ENCODE measurements around the gene ZBP1.

ZBP1 gene

GRCh38 chr20:57589728-57590484 is 30.3 kb downstream of the ZBP1 start:
- Histone ChIP-seq H3K9ac (ENCODE audit: insufficient read length) (no peak overlapping the region), H3K36me3 (ENCODE audit: insufficient read depth, low read length) (no peaks in the 10 kb centered on the region), H3K9me3 (ENCODE audit: low read depth, low read length) (no peaks in the 10 kb centered on the region), H3K27ac (no peak overlapping the region), H3K4me3 (no peak overlapping the region)
- TF ChIP-seq POLR2AphosphoS5 (IDR thresholded peaks at IDR 0.05; ENCODE audit: borderline replicate concordance, low read depth, low read length): no peak
- TF ChIP-seq EZH2 (IDR thresholded peaks at IDR 0.05): no peak
- TF ChIP-seq FOXP2 (optimal IDR thresholded peaks at IDR 0.05; ENCODE audit: control extremely low read depth, extremely low read length, insufficient read depth): no peak
- no peak for DNase-seq (ENCODE audit: low read depth, low spot score)

DNA sequence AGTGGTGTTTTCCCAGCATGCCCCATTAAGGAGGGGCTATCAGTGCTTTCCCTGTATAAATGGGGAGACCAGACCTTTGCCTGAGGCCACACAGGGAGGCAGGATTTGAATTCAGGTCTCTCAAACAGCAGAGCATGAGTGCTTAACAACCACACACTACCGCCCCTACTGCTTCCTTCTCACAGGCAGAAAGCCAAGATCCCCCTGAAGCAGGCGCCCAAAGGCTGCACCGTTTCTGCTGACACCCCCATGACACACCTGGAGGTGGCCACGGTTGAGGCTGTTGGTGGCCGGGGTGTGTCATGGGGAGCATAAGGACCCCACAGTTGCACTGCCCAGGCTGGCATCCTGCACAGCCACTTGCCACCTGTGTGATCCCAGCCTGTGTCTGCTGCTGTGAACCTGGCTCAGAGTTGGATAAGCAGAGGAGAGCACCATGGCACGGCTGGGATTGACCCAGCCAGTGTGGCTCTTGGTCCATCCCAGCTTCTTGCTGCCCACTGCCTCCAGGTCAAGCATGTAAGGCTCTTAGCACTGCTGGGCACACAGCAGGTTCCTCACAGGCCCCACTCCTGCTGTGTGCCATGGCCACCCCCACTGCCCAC is 31.0 kb downstream of the ZBP1 start:
- Histone ChIP-seq H3K9ac (ENCODE audit: insufficient read length) (no peak overlapping the region), H3K4me3 (no peak overlapping the region), H3K9me3 (ENCODE audit: low read depth, low read length) (no peaks in the 10 kb centered on the region), H3K27ac (no peak overlapping the region), H3K36me3 (ENCODE audit: insufficient read depth, low read length) (no peaks in the 10 kb centered on the region)
- DNase-seq (ENCODE audit: low read depth, low spot score): no peak
- TF ChIP-seq POLR2AphosphoS5 (IDR thresholded peaks at IDR 0.05; ENCODE audit: borderline replicate concordance, low read depth, low read length) (no peak), FOXP2 (optimal IDR thresholded peaks at IDR 0.05; ENCODE audit: control extremely low read depth, extremely low read length, insufficient read depth) (no peak), EZH2 (IDR thresholded peaks at IDR 0.05) (no peak)

GRCh38 chr20:57588596-57588995 is 31.6 kb downstream of the ZBP1 start:
- no peak overlapping the region for H3K27ac ChIP-seq
- H3K9me3 ChIP-seq (ENCODE audit: low read depth, low read length): no peaks in the 10 kb centered on the region
- no peak overlapping the region for H3K4me3 ChIP-seq
- no peak for TF ChIP-seq FOXP2 (optimal IDR thresholded peaks at IDR 0.05; ENCODE audit: control extremely low read depth, extremely low read length, insufficient read depth)
- no peak for TF ChIP-seq POLR2AphosphoS5 (IDR thresholded peaks at IDR 0.05; ENCODE audit: borderline replicate concordance, low read depth, low read length)
- no peak for TF ChIP-seq EZH2 (IDR thresholded peaks at IDR 0.05)
- H3K36me3 ChIP-seq (ENCODE audit: insufficient read depth, low read length): no peaks in the 10 kb centered on the region
- H3K9ac ChIP-seq (ENCODE audit: insufficient read length): no peak overlapping the region
- no peak for DNase-seq (ENCODE audit: low read depth, low spot score)

DNA sequence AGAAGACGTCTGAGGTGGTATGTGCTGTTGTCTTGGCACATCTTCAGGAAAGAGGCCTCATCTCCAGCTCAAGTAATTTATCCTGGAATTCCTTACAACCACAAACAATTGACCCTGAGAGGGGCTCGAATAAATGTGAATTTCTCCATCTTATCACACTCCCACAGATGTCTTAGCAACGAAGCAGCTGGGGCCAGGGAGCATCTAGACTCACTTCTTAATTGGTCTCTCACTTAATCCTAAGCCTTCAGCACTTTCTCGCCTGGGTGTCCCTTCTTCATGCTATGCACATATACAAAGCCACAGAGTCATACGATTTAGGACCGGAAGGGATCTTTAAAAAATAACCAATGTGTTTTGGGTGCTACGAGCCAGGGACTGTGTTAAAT is 32.2 kb downstream of the ZBP1 start:
- no peaks in the 10 kb centered on the region for H3K36me3 ChIP-seq (ENCODE audit: insufficient read depth, low read length)

GRCh38 chr20:57587278-57587988 is 32.8 kb downstream of the ZBP1 start:
- no peaks in the 10 kb centered on the region for H3K36me3 ChIP-seq (ENCODE audit: insufficient read depth, low read length)
- DNase-seq (ENCODE audit: low read depth, low spot score): no peak
- no peak overlapping the region for H3K4me3 ChIP-seq
- H3K27ac ChIP-seq: no peak overlapping the region
- no peak overlapping the region for H3K9ac ChIP-seq (ENCODE audit: insufficient read length)
- TF ChIP-seq FOXP2 (optimal IDR thresholded peaks at IDR 0.05; ENCODE audit: control extremely low read depth, extremely low read length, insufficient read depth) (no peak), EZH2 (IDR thresholded peaks at IDR 0.05) (no peak), POLR2AphosphoS5 (IDR thresholded peaks at IDR 0.05; ENCODE audit: borderline replicate concordance, low read depth, low read length) (no peak)
- H3K9me3 ChIP-seq (ENCODE audit: low read depth, low read length): no peaks in the 10 kb centered on the region

More for the DNA sequence above, 32.2 kb downstream of the ZBP1 start:
- no peaks in the 10 kb centered on the region for H3K9me3 ChIP-seq (ENCODE audit: low read depth, low read length)
- no peak overlapping the region for H3K27ac ChIP-seq
- TF ChIP-seq FOXP2 (optimal IDR thresholded peaks at IDR 0.05; ENCODE audit: control extremely low read depth, extremely low read length, insufficient read depth) (no peak), POLR2AphosphoS5 (IDR thresholded peaks at IDR 0.05; ENCODE audit: borderline replicate concordance, low read depth, low read length) (no peak), EZH2 (IDR thresholded peaks at IDR 0.05) (no peak)
- no peak overlapping the region for H3K9ac ChIP-seq (ENCODE audit: insufficient read length)
- no peak for DNase-seq (ENCODE audit: low read depth, low spot score)
- no peak overlapping the region for H3K4me3 ChIP-seq

- Histone ChIP-seq H3K36me3 (ENCODE audit: insufficient read depth, low read length) (no peaks in the 10 kb centered on the region), H3K4me3 (no peak overlapping the region), H3K9ac (ENCODE audit: insufficient read length) (no peak overlapping the region), H3K9me3 (ENCODE audit: low read depth, low read length) (no peaks in the 10 kb centered on the region), H3K27ac (no peak overlapping the region)
- TF ChIP-seq EZH2 (IDR thresholded peaks at IDR 0.05): no peak
- TF ChIP-seq FOXP2 (optimal IDR thresholded peaks at IDR 0.05; ENCODE audit: control extremely low read depth, extremely low read length, insufficient read depth): no peak
- no peak for TF ChIP-seq POLR2AphosphoS5 (IDR thresholded peaks at IDR 0.05; ENCODE audit: borderline replicate concordance, low read depth, low read length)
- no peak for DNase-seq (ENCODE audit: low read depth, low spot score)
Observed at GRCh38 chr20:57586943-57587277, 33.3 kb downstream of the ZBP1 start.

GRCh38 chr20:57586370-57586793 is 33.8 kb downstream of the ZBP1 start:
- DNase-seq (ENCODE audit: low read depth, low spot score): no peak
- no peaks in the 10 kb centered on the region for H3K9me3 ChIP-seq (ENCODE audit: low read depth, low read length)
- no peak overlapping the region for H3K27ac ChIP-seq
- TF ChIP-seq POLR2AphosphoS5 (IDR thresholded peaks at IDR 0.05; ENCODE audit: borderline replicate concordance, low read depth, low read length) (no peak), FOXP2 (optimal IDR thresholded peaks at IDR 0.05; ENCODE audit: control extremely low read depth, extremely low read length, insufficient read depth) (no peak), EZH2 (IDR thresholded peaks at IDR 0.05) (no peak)
- H3K9ac ChIP-seq (ENCODE audit: insufficient read length): no peak overlapping the region
- H3K36me3 ChIP-seq (ENCODE audit: insufficient read depth, low read length): no peaks in the 10 kb centered on the region
- H3K4me3 ChIP-seq: no peak overlapping the region

GRCh38 chr20:57585466-57586213 is 34.6 kb downstream of the ZBP1 start:
- TF ChIP-seq FOXP2 (optimal IDR thresholded peaks at IDR 0.05; ENCODE audit: control extremely low read depth, extremely low read length, insufficient read depth) (no peak), EZH2 (IDR thresholded peaks at IDR 0.05) (no peak), POLR2AphosphoS5 (IDR thresholded peaks at IDR 0.05; ENCODE audit: borderline replicate concordance, low read depth, low read length) (no peak)
- no peak overlapping the region for H3K27ac ChIP-seq
- no peak overlapping the region for H3K4me3 ChIP-seq
- no peak overlapping the region for H3K9ac ChIP-seq (ENCODE audit: insufficient read length)
- DNase-seq (ENCODE audit: low read depth, low spot score): no peak
- H3K36me3 ChIP-seq (ENCODE audit: insufficient read depth, low read length): no peaks in the 10 kb centered on the region
- no peaks in the 10 kb centered on the region for H3K9me3 ChIP-seq (ENCODE audit: low read depth, low read length)

All from SK-N-MC (cell line).